Esophagus squamous epithelium (tissue), 4 donors: Measurements from ENCODE around the gene DCC.

Experiments
- CTCF ChIP-seq, 6 experiments: fragments of 450-650 bp in 4 of 6; fragments of 200-600 bp in 2 of 6; sonication (generic) in 2 of 6; IDR thresholded peaks; one replicate each; pipeline ENCODE4 v1.5.1; 2016 to 2019; ENCODE audit warnings: antibody characterized with exemption in 6 of 6, mild to moderate bottlenecking in 4 of 6, moderate library complexity in 4 of 6
- POLR2A ChIP-seq, 4 donors: fragments of 450-650 bp; IDR thresholded peaks; one replicate each; pipeline ENCODE4 v1.6.1; 2017; ENCODE audit warnings: antibody characterized with exemption in 4 of 4, mild to moderate bottlenecking in 4 of 4, moderate library complexity in 3 of 4

GRCh38 chr18:53033128-53033527, 693.1 kb downstream of the DCC start:
- no peak for TF ChIP-seq CTCF (IDR thresholded peaks at IDR 0.05)
- no peak for TF ChIP-seq POLR2A (IDR thresholded peaks at IDR 0.05)
